ENCODE data around the gene PPL. TPM values are rescaled to one million over a fixed set of nuclear protein-coding genes. Genes with fewer than 3 reads are reported as not detected.
A peak's percentile ranks its signal among the peaks of the same experiment; 100 is the strongest.

Gene PPL
- total and polyA plus RNA-seq, 2 of the 8 experiments (the other 6 are each of a cell fraction or from before 2014, with no cell fraction given), result 11.3 to 29.5 TPM

- H4K5ac ChIP-seq (ENCODE audit: insufficient read length, low read depth, low read length), result no peak overlapping the region
- ChIA-PET CTCF (ENCODE audit: partially characterized antibody) (interaction anchor here (0.6 to 2.0 kb wide), 12 partner anchors 13 to 146 kb away, joined by 3 to 9 read pairs (median 4); no protein-coding TSS in a partner anchor), POLR2A (ENCODE audit: partially characterized antibody) (interaction anchor here (0.8 to 3.7 kb wide), 12 partner anchors 9 to 477 kb away, joined by 3 to 18 read pairs (median 4); partner anchors contain the start of genes ANKS3, DNAAF8, GLYR1 and SEC14L5)
- no peak overlapping the region for H3K18ac ChIP-seq (ENCODE audit: extremely low read depth, low read length)
- H2AK5ac ChIP-seq (ENCODE audit: low read depth, low read length), result no peak overlapping the region
- peak overlapping the region; percentile 67 to 100 (median 96); a peak in 5 of 8 replicates for H3K4me3 ChIP-seq (ENCODE audit: extremely low read depth in 1 of 4, insufficient read depth in 2 of 4, low read depth in 3 of 4, low read length in 4 of 4)
- no peak overlapping the region for H4K91ac ChIP-seq (replicated peaks; ENCODE audit: insufficient read length, low read length)
- H2BK12ac ChIP-seq (ENCODE audit: low read depth, low read length), result no peak overlapping the region; the same call in 1 of the 2 replicates
- peak overlapping the region; percentile 93; the same call in 1 of the 2 replicates for H4K8ac ChIP-seq (ENCODE audit: extremely low read depth, insufficient read depth, low read length)
- peaks cover 2% of the 10 kb centered on the region; the same call in 1 of the 2 replicates for H3K79me1 ChIP-seq (ENCODE audit: low read depth, low read length)
- peaks cover 0 to 19% of the 10 kb centered on the region in 2 experiments for H4K20me1 ChIP-seq (replicated peaks in 1 of 2; ENCODE audit: control insufficient read depth in 1 of 2, insufficient read depth in 2 of 2, low read length in 2 of 2)
- H3K23me2 ChIP-seq (ENCODE audit: low read depth, low read length), result peaks cover 3% of the 10 kb centered on the region; the same call in 1 of the 2 replicates
- no peak overlapping the region for H3K9ac ChIP-seq (replicated peaks in 1 of 4; ENCODE audit: extremely low read depth in 1 of 4, low read depth in 3 of 4, low read length in 3 of 4)
- H3K27me3 ChIP-seq (replicated peaks in 1 of 4; ENCODE audit: control insufficient read depth in 3 of 4, extremely low read depth in 1 of 4, insufficient read depth in 3 of 4, low read length in 3 of 4), result no peaks in the 10 kb centered on the region
- no peak overlapping the region for H3K14ac ChIP-seq (ENCODE audit: insufficient read length)
- H3K9me3 ChIP-seq (ENCODE audit: insufficient read depth in 2 of 2, low read depth in 1 of 2, low read length in 1 of 2), result no peaks in the 10 kb centered on the region
- TF ChIP-seq CTBP2 (IDR thresholded peaks at IDR 0.05; ENCODE audit: borderline replicate concordance, insufficient read depth, insufficient read length, low read length) (no peak), RBBP5 (IDR thresholded peaks at IDR 0.05; ENCODE audit: borderline replicate concordance, low read depth, low read length) (0 out of 2 replicates have a peak, but pooled peaks have one; percentile 1)
- H3K23ac ChIP-seq (ENCODE audit: insufficient read length), result no peak overlapping the region
- no peaks in the 10 kb centered on the region for H3K36me3 ChIP-seq (ENCODE audit: control insufficient read depth in 2 of 4, insufficient read depth in 4 of 4, low read length in 3 of 4)
- FAIRE-seq (no peak), DNase-seq (ENCODE audit: low read depth in 1 of 2, low spot score in 2 of 2) (no peak)
- peak overlapping the region; percentile 67 to 90 for H3K4me2 ChIP-seq (ENCODE audit: insufficient read depth in 1 of 2, low read depth in 2 of 2, low read length in 2 of 2)
- no peak overlapping the region for H2BK20ac ChIP-seq (ENCODE audit: low read length)
- H3K79me2 ChIP-seq (ENCODE audit: control insufficient read depth in 1 of 2, insufficient read depth in 2 of 2, low read length in 2 of 2), result peaks cover 0 to 11% of the 10 kb centered on the region in 2 experiments; a peak in 1 of 4 replicates
- H3K56ac ChIP-seq (replicated peaks; ENCODE audit: insufficient read length, low read depth, low read length), result no peak overlapping the region
- no peak overlapping the region for H2BK15ac ChIP-seq (ENCODE audit: low read length)
- 86% methylated on average over 18 of the region's 19 CpGs; no CpG with 5 or more reads in 1 of the 2 experiments for WGBS, 2 experiments (ENCODE audit: extremely low coverage in 1 of 2, insufficient coverage in 1 of 2, insufficient read length in 1 of 2, insufficient replicate concordance in 2 of 2, low coverage in 1 of 2, low lambda C conversion rate in 2 of 2, missing lambda C conversion rate in 1 of 2)
- H2BK5ac ChIP-seq (ENCODE audit: low read depth, low read length), result no peak overlapping the region
- H2AFZ ChIP-seq (ENCODE audit: low read length), result no peak overlapping the region
- no peak overlapping the region for H2BK120ac ChIP-seq (replicated peaks; ENCODE audit: low read depth, low read length)
- no peak overlapping the region for H3K4ac ChIP-seq (replicated peaks; ENCODE audit: insufficient read length, low read depth, low read length)
- H3K4me1 ChIP-seq (replicated peaks in 1 of 4; ENCODE audit: control insufficient read depth in 3 of 4, insufficient read depth in 4 of 4, low read length in 3 of 4), result peaks cover 0 to 11% (median 7%) of the 10 kb centered on the region in 4 experiments; a peak in 4 of 7 replicates
- no peak overlapping the region for H3K27ac ChIP-seq (ENCODE audit: low read depth, low read length)
Measured at GRCh38 chr16:4935241-4935855, 1.6 kb downstream of the PPL start.

All from H1 (cell line).